HFFc6 (cell line): Measurements from ENCODE around the gene SORCS2. TPM values are rescaled to one million over a fixed set of nuclear protein-coding genes. Genes with fewer than 3 reads are reported as not detected.
"Not testable (repeated sequence)": the region's sequence is repeated elsewhere in the genome, so short reads cannot be mapped to it uniquely, and the experiment has no call there.

Experiments used
- DNase-seq: peaks from one replicate; pipeline ENCODE4 v3.0.0-alpha.2; 2018
- H3K27ac Mint-ChIP-seq: 2 replicates; pipeline ENCODE4 v1.8.0; 2020; ENCODE audit warnings: mild to moderate bottlenecking, mixed read lengths
- H3K27me3 Mint-ChIP-seq: 2 replicates; pipeline ENCODE4 v1.8.0; 2021; ENCODE audit warnings: mild to moderate bottlenecking, moderate library complexity, mixed read lengths; ENCODE audit not compliant: insufficient read depth
- H3K36me3 Mint-ChIP-seq: 2 replicates; pipeline ENCODE4 v1.8.0; 2021; ENCODE audit warnings: low read depth, mixed read lengths
- H3K4me1 Mint-ChIP-seq: 2 replicates; pipeline ENCODE4 v1.8.0; 2020; ENCODE audit warnings: low read depth, mixed read lengths
- H3K4me3 Mint-ChIP-seq: 2 replicates; pipeline ENCODE4 v1.8.0; 2020; ENCODE audit warnings: mild to moderate bottlenecking, moderate library complexity, mixed read lengths
- H3K9me3 Mint-ChIP-seq: 2 replicates; pipeline ENCODE4 v1.8.0; 2020; ENCODE audit warnings: mild to moderate bottlenecking, mixed read lengths
- CTCF ChIP-seq: fragments of 200-600 bp; sonication (generic); IDR thresholded peaks from 2 replicates; pipeline ENCODE4 v1.5.0; 2021; ENCODE audit warnings: antibody characterized with exemption, mild to moderate bottlenecking
- total RNA-seq, 6 experiments: library from RNA; stranded (reverse); fragmentation: NEBNext Ultra II Directional; extraction: Animal tissue kit (Norgen Biotek cat#: 25700); gene quantifications; 2 replicates in 1 of 6; 3 replicates in 5 of 6; pipeline ENCODE4 v1.2.3, GENCODE V29; 2021

Gene SORCS2
- total RNA-seq, 6 experiments from 2014 or later = 0.05 to 0.15 (median 0.12) TPM; not detected in 3

- no peak for DNase-seq
- peaks cover 15% of the 10 kb centered on the region for H3K9me3 Mint-ChIP-seq
- H3K4me3 Mint-ChIP-seq = no peak overlapping the region
- peaks cover 8% of the 10 kb centered on the region; the same call in 1 of the 2 replicates for H3K36me3 Mint-ChIP-seq
- H3K27me3 Mint-ChIP-seq = peaks cover 3% of the 10 kb centered on the region; the same call in 1 of the 2 replicates
- H3K27ac Mint-ChIP-seq = no peak overlapping the region
- H3K4me1 Mint-ChIP-seq = peaks cover 35% of the 10 kb centered on the region
- no peak for TF ChIP-seq CTCF
Observed at GRCh38 chr4:7213807-7214206, 21.5 kb downstream of the SORCS2 start.

- no peak for DNase-seq
- no peak for TF ChIP-seq CTCF
- H3K4me3 Mint-ChIP-seq = no peak overlapping the region
- peaks cover 15% of the 10 kb centered on the region for H3K9me3 Mint-ChIP-seq
- peaks cover 3% of the 10 kb centered on the region; the same call in 1 of the 2 replicates for H3K27me3 Mint-ChIP-seq
- H3K36me3 Mint-ChIP-seq = peaks cover 8% of the 10 kb centered on the region; the same call in 1 of the 2 replicates
- no peak overlapping the region for H3K27ac Mint-ChIP-seq
- peaks cover 33% of the 10 kb centered on the region for H3K4me1 Mint-ChIP-seq
Observed at GRCh38 chr4:7214359-7214758, 22.0 kb downstream of the SORCS2 start.

GRCh38 chr4:7215187-7215586 is 22.8 kb downstream of the SORCS2 start:
- H3K27ac Mint-ChIP-seq, H3K36me3 Mint-ChIP-seq, H3K27me3 Mint-ChIP-seq, DNase-seq, H3K4me3 Mint-ChIP-seq: not testable (repeated sequence)
- peaks cover 15% of the 10 kb centered on the region for H3K9me3 Mint-ChIP-seq
- H3K4me1 Mint-ChIP-seq = peaks cover 25% of the 10 kb centered on the region

GRCh38 chr4:7217039-7217438 is 24.7 kb downstream of the SORCS2 start:
- H3K27ac Mint-ChIP-seq = no peak overlapping the region
- peaks cover 12% of the 10 kb centered on the region for H3K4me1 Mint-ChIP-seq
- peaks cover 8% of the 10 kb centered on the region; the same call in 1 of the 2 replicates for H3K36me3 Mint-ChIP-seq
- DNase-seq = no peak
- no peak overlapping the region for H3K4me3 Mint-ChIP-seq
- H3K27me3 Mint-ChIP-seq = peaks cover 5% of the 10 kb centered on the region
- no peak for TF ChIP-seq CTCF
- peaks cover 15% of the 10 kb centered on the region for H3K9me3 Mint-ChIP-seq

GRCh38 chr4:7217474-7218321 is 25.4 kb downstream of the SORCS2 start:
- Mint-ChIP-seq H3K9me3 (peaks cover 15% of the 10 kb centered on the region), H3K27me3 (peaks cover 10% of the 10 kb centered on the region), H3K4me3 (no peak overlapping the region), H3K4me1 (peaks cover 8% of the 10 kb centered on the region), H3K36me3 (peaks cover 8% of the 10 kb centered on the region; the same call in 1 of the 2 replicates), H3K27ac (no peak overlapping the region)
- TF ChIP-seq CTCF = no peak
- no peak for DNase-seq

GRCh38 chr4:7218686-7219085 is 26.3 kb downstream of the SORCS2 start:
- no peak for TF ChIP-seq CTCF
- DNase-seq = no peak
- Mint-ChIP-seq H3K27ac (no peak overlapping the region), H3K9me3 (peaks cover 11% of the 10 kb centered on the region), H3K4me3 (no peak overlapping the region), H3K36me3 (peaks cover 8% of the 10 kb centered on the region; the same call in 1 of the 2 replicates), H3K4me1 (peaks cover 8% of the 10 kb centered on the region), H3K27me3 (peaks cover 13% of the 10 kb centered on the region)
